WTC11 (cell line): Measurements from ENCODE around the gene GLRX2. TPM values are rescaled to one million over a fixed set of nuclear protein-coding genes. Genes with fewer than 3 reads are reported as not detected.
A peak's percentile ranks its signal among the peaks of the same experiment; 100 is the strongest.

Experiments
- ATAC-seq: fragments of 200-7000 bp; cut with Tn5 transposase; 2 replicates; pipeline ENCODE4 v1.10.0; 2021; ENCODE audit warnings: mild to moderate bottlenecking, moderate library complexity
- CTCF ChIA-PET: fragments of 300-600 bp; sonication (Branson Sonifier 250); formaldehyde crosslinking; loops from one replicate; lab custom pipeline; 2021; ENCODE audit warnings: antibody characterized with exemption; lab: Charles Lee
- POLR2A ChIA-PET: fragments of 350-600 bp; sonication (Branson Sonifier 250); formaldehyde crosslinking; loops from one replicate; lab custom pipeline; 2021; ENCODE audit warnings: antibody characterized with exemption; lab: Charles Lee
- DNase-seq: peaks from one replicate; pipeline ENCODE4 v3.0.0; 2021; ENCODE audit warnings: low spot score
- H3K27ac Mint-ChIP-seq: 2 replicates; pipeline ENCODE4 v1.8.0; 2021; ENCODE audit warnings: mixed read lengths
- H3K27me3 Mint-ChIP-seq: 2 replicates; pipeline ENCODE4 v1.8.0; 2021; ENCODE audit warnings: low read depth, mild to moderate bottlenecking, moderate library complexity, mixed read lengths
- H3K36me3 Mint-ChIP-seq: 2 replicates; pipeline ENCODE4 v1.8.0; 2021; ENCODE audit warnings: mixed read lengths
- H3K4me1 Mint-ChIP-seq: 2 replicates; pipeline ENCODE4 v1.8.0; 2022; ENCODE audit warnings: mixed read lengths
- H3K4me3 Mint-ChIP-seq: 2 replicates; pipeline ENCODE4 v1.8.0; 2021; ENCODE audit warnings: mild to moderate bottlenecking, moderate library complexity, mixed read lengths
- H3K9me3 Mint-ChIP-seq: 2 replicates; pipeline ENCODE4 v1.8.0; 2021; ENCODE audit warnings: mixed read lengths
- ELF4 ChIP-seq: sonication (generic); formaldehyde crosslinking; IDR thresholded peaks from 2 replicates; pipeline ENCODE4 v1.8.1; 2022; ENCODE audit warnings: low read depth, mild to moderate bottlenecking, moderate library complexity, missing genetic modification reagents
- ETV6 ChIP-seq: sonication (generic); formaldehyde crosslinking; IDR thresholded peaks from 2 replicates; pipeline ENCODE4 v1.8.1; 2022; ENCODE audit warnings: mild to moderate bottlenecking, missing genetic modification reagents
- GTF2I ChIP-seq: fragments of 250-450 bp; sonication (Bioruptor Pico); conservative IDR thresholded peaks from 2 replicates; pipeline ENCODE4 v1.4.0; 2021; ENCODE audit warnings: mild to moderate bottlenecking
- JUN ChIP-seq: sonication (generic); formaldehyde crosslinking; IDR thresholded peaks from 2 replicates; pipeline ENCODE4 v1.8.0; 2023; ENCODE audit warnings: mild to moderate bottlenecking, missing genetic modification reagents
- MYBL2 ChIP-seq: sonication (generic); formaldehyde crosslinking; IDR thresholded peaks from 2 replicates; pipeline ENCODE4 v1.8.1; 2023; ENCODE audit warnings: mild to moderate bottlenecking, moderate library complexity, missing genetic modification reagents
- NR3C1 ChIP-seq: sonication (generic); formaldehyde crosslinking; conservative IDR thresholded peaks from 2 replicates; pipeline ENCODE4 v1.8.1; 2023; ENCODE audit warnings: low read depth, mild to moderate bottlenecking, missing genetic modification reagents
- OVOL2 ChIP-seq: fragments of 250-450 bp; sonication (Bioruptor Pico); IDR thresholded peaks from 2 replicates; pipeline ENCODE4 v1.9.0; 2021; ENCODE audit warnings: mild to moderate bottlenecking, borderline replicate concordance
- SMAD3 ChIP-seq: sonication (generic); formaldehyde crosslinking; IDR thresholded peaks from 2 replicates; pipeline ENCODE4 v1.8.0; 2022; ENCODE audit warnings: missing genetic modification reagents, mild to moderate bottlenecking, borderline replicate concordance
- ZNF317 ChIP-seq: sonication (generic); formaldehyde crosslinking; IDR thresholded peaks from 2 replicates; pipeline ENCODE4 v1.8.1; 2023; ENCODE audit warnings: low read depth, mild to moderate bottlenecking, moderate library complexity, missing genetic modification reagents, borderline replicate concordance
- total RNA-seq: library from RNA; stranded (reverse); gene quantifications from 3 replicates; pipeline ENCODE4 v1.2.3, GENCODE V29; 2021
- TF ChIP-seq, protein P1 (sequence below): fragments of 250-450 bp; sonication (Bioruptor Pico); conservative IDR thresholded peaks from 2 replicates; pipeline ENCODE4 v1.9.0; 2021; ENCODE audit warnings: mild to moderate bottlenecking
- TF ChIP-seq, protein P2 (sequence below): sonication (generic); formaldehyde crosslinking; IDR thresholded peaks from 2 replicates; pipeline ENCODE4 v1.8.0; 2022; ENCODE audit warnings: mild to moderate bottlenecking, missing genetic modification reagents
- TF ChIP-seq, protein P3 (sequence below): sonication (generic); formaldehyde crosslinking; IDR thresholded peaks from 2 replicates; pipeline ENCODE4 v1.8.1; 2023; ENCODE audit warnings: mild to moderate bottlenecking, missing genetic modification reagents
- TF ChIP-seq, protein P4 (sequence below): sonication (generic); formaldehyde crosslinking; IDR thresholded peaks from 2 replicates; pipeline ENCODE4 v1.8.0; 2022; ENCODE audit warnings: mild to moderate bottlenecking, missing genetic modification reagents
- TF ChIP-seq, protein P5 (sequence below): sonication (generic); formaldehyde crosslinking; conservative IDR thresholded peaks from 2 replicates; pipeline ENCODE4 v1.8.1; 2022; ENCODE audit warnings: mild to moderate bottlenecking, missing genetic modification reagents
- TF ChIP-seq, protein P6 (sequence below): sonication (generic); formaldehyde crosslinking; IDR thresholded peaks from 2 replicates; pipeline ENCODE4 v1.8.0; 2023; ENCODE audit warnings: mild to moderate bottlenecking, missing genetic modification reagents
- TF ChIP-seq, protein P7 (sequence below): sonication (generic); formaldehyde crosslinking; IDR thresholded peaks from 2 replicates; pipeline ENCODE4 v1.8.0; 2022; ENCODE audit warnings: mild to moderate bottlenecking, missing genetic modification reagents

The GLRX2 gene
- total RNA-seq, 1 experiment from 2014 or later = 8.4 TPM

DNA sequence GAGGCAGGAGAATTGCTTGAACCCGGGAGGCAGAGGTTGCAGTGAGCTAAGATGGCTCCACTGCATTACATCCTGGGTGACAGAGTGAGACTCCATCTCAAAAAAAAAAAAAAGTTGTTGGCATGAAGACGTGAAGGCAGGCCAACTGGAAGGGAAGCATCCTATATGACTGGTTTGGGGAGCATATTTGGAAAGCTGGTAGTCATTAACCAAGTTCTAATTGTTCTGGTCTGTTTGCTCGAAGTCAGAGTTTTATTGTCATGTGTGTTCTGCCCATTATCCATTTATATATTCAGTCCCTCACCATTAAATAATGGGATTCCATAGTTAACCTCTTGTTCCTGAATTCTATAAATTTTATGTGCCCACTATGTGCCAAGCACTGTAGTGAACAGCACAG, 3.3 kb upstream of the GLRX2 start:
- no peak overlapping the region for H3K27ac Mint-ChIP-seq

DNA sequence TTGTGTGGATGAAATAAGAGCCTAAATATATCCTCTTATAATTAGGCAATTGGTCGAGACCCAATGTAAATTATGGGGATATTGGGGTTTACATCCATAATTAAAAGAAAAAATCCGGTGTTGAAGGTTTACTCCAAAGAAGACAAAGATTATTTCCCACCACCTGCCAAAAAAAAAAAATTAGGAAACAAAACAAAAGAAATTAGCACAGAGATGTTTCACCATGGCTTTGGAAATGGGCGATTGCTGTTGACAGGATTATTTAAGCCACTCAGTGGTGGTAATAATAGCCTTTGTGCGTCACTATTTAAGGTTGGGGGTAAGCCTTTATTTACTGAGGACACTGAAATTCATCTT, 585 bp upstream of the GLRX2 start:
- no peak for ATAC-seq
- POLR2A ChIA-PET = interaction anchor here (0.6 to 2.1 kb wide), 5 partner anchors 8 to 240 kb away, joined by 3 to 15 read pairs (median 9); partner anchors contain the start of genes CDC73, RO60 and UCHL5
- Mint-ChIP-seq H3K27ac (peak overlapping the region; percentile 89; the same call in 1 of the 2 replicates), H3K4me1 (peaks cover 15% of the 10 kb centered on the region), H3K9me3 (no peaks in the 10 kb centered on the region), H3K4me3 (peak overlapping the region; percentile 82), H3K36me3 (no peaks in the 10 kb centered on the region), H3K27me3 (peaks cover 17% of the 10 kb centered on the region)
- TF ChIP-seq, protein P1, sequence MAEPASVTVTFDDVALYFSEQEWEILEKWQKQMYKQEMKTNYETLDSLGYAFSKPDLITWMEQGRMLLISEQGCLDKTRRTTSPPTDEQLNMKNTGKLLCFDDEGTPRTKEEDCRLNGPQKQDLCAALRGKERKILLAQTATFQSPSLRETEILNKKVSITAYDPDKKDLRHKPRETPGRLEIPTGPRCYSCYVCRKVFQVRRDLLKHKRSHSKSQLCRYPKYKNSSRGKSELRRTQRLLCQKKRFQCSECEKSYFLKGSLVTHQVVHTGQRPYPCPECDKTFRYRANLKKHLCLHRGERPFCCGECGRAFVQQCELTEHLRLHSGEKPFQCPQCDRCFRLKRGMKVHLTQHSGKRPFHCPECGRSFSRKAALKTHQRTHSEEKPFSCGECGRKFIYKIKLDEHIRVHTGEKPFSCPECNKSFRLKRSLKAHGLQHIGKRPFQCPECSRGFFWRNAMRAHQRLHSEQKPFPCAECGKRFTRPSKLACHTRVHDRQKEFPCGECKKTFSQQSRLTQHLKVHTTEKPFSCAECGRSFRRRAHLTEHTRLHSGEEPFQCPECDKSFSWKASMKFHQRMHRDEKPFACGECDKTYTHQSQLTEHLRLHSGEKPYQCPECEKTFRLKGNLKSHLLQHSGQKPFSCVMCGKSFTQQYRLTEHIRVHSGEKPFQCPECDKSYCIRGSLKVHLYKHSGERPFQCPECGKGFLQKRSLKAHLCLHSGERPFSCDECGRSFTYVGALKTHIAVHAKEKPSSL (CRISPR knock-in tag) = no peak
- TF ChIP-seq ELF4 (CRISPR knock-in tag) (no peak), OVOL2 (CRISPR knock-in tag) (no peak), JUN (CRISPR knock-in tag) (no peak)
- TF ChIP-seq, protein P2, sequence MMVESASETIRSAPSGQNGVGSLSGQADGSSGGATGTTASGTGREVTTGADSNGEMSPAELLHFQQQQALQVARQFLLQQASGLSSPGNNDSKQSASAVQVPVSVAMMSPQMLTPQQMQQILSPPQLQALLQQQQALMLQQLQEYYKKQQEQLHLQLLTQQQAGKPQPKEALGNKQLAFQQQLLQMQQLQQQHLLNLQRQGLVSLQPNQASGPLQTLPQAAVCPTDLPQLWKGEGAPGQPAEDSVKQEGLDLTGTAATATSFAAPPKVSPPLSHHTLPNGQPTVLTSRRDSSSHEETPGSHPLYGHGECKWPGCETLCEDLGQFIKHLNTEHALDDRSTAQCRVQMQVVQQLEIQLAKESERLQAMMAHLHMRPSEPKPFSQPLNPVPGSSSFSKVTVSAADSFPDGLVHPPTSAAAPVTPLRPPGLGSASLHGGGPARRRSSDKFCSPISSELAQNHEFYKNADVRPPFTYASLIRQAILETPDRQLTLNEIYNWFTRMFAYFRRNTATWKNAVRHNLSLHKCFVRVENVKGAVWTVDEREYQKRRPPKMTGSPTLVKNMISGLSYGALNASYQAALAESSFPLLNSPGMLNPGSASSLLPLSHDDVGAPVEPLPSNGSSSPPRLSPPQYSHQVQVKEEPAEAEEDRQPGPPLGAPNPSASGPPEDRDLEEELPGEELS = no peak
- CTCF ChIA-PET = interaction anchor here (1.1 to 2.5 kb wide), 3 partner anchors 16 to 299 kb away, joined by 5 to 13 read pairs (median 5); partner anchors contain the start of gene CDC73
- DNase-seq = no peak

More for the DNA sequence above, 3.3 kb upstream of the GLRX2 start:
- H3K4me3 Mint-ChIP-seq = no peak overlapping the region
- TF ChIP-seq MYBL2 (no peak), SMAD3 (CRISPR knock-in tag) (no peak), OVOL2 (CRISPR knock-in tag) (no peak), ETV6 (CRISPR knock-in tag) (no peak), ZNF317 (CRISPR knock-in tag) (no peak)
- no peaks in the 10 kb centered on the region for H3K36me3 Mint-ChIP-seq
- CTCF ChIA-PET = no interaction called here
- DNase-seq = no peak
- H3K27me3 Mint-ChIP-seq = peaks cover 11% of the 10 kb centered on the region
- POLR2A ChIA-PET = no interaction called here
- H3K9me3 Mint-ChIP-seq = no peaks in the 10 kb centered on the region
- no peak for ATAC-seq
- H3K4me1 Mint-ChIP-seq = peaks cover 36% of the 10 kb centered on the region

DNA sequence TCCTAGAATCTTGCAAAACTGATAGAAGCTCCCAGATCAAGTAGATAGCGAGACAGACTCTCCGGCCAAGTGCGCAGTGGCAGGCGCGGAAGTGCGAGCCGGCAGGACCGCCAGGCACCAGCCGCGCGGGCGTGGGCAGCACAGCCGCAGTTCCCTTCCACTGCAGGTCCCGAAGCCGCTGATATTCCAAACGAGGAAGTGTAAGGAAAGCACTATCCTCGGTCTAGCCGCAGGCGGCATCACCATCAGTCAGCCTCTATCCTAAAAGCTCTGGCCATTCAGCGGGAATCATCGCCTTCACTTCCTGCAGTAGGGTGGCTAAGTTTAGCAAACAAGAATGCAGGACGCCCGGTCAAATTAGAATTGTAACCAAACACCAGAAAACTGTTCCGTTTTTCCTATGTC, 710 bp downstream of the GLRX2 start:
- H3K36me3 Mint-ChIP-seq = no peaks in the 10 kb centered on the region
- peaks cover 15% of the 10 kb centered on the region for H3K4me1 Mint-ChIP-seq
- H3K27me3 Mint-ChIP-seq = peaks cover 17% of the 10 kb centered on the region
- TF ChIP-seq, protein P3, sequence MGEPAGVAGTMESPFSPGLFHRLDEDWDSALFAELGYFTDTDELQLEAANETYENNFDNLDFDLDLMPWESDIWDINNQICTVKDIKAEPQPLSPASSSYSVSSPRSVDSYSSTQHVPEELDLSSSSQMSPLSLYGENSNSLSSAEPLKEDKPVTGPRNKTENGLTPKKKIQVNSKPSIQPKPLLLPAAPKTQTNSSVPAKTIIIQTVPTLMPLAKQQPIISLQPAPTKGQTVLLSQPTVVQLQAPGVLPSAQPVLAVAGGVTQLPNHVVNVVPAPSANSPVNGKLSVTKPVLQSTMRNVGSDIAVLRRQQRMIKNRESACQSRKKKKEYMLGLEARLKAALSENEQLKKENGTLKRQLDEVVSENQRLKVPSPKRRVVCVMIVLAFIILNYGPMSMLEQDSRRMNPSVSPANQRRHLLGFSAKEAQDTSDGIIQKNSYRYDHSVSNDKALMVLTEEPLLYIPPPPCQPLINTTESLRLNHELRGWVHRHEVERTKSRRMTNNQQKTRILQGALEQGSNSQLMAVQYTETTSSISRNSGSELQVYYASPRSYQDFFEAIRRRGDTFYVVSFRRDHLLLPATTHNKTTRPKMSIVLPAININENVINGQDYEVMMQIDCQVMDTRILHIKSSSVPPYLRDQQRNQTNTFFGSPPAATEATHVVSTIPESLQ = no peak
- TF ChIP-seq, protein P4, sequence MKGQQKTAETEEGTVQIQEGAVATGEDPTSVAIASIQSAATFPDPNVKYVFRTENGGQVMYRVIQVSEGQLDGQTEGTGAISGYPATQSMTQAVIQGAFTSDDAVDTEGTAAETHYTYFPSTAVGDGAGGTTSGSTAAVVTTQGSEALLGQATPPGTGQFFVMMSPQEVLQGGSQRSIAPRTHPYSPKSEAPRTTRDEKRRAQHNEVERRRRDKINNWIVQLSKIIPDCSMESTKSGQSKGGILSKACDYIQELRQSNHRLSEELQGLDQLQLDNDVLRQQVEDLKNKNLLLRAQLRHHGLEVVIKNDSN (CRISPR knock-in tag) = no peak
- TF ChIP-seq, protein P5, sequence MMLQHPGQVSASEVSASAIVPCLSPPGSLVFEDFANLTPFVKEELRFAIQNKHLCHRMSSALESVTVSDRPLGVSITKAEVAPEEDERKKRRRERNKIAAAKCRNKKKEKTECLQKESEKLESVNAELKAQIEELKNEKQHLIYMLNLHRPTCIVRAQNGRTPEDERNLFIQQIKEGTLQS (CRISPR knock-in tag) = no peak
- TF ChIP-seq GTF2I (CRISPR knock-in tag) (no peak), NR3C1 (CRISPR knock-in tag) (no peak)
- TF ChIP-seq, protein P6, sequence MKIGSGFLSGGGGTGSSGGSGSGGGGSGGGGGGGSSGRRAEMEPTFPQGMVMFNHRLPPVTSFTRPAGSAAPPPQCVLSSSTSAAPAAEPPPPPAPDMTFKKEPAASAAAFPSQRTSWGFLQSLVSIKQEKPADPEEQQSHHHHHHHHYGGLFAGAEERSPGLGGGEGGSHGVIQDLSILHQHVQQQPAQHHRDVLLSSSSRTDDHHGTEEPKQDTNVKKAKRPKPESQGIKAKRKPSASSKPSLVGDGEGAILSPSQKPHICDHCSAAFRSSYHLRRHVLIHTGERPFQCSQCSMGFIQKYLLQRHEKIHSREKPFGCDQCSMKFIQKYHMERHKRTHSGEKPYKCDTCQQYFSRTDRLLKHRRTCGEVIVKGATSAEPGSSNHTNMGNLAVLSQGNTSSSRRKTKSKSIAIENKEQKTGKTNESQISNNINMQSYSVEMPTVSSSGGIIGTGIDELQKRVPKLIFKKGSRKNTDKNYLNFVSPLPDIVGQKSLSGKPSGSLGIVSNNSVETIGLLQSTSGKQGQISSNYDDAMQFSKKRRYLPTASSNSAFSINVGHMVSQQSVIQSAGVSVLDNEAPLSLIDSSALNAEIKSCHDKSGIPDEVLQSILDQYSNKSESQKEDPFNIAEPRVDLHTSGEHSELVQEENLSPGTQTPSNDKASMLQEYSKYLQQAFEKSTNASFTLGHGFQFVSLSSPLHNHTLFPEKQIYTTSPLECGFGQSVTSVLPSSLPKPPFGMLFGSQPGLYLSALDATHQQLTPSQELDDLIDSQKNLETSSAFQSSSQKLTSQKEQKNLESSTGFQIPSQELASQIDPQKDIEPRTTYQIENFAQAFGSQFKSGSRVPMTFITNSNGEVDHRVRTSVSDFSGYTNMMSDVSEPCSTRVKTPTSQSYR (CRISPR knock-in tag) = no peak
- TF ChIP-seq, protein P7, sequence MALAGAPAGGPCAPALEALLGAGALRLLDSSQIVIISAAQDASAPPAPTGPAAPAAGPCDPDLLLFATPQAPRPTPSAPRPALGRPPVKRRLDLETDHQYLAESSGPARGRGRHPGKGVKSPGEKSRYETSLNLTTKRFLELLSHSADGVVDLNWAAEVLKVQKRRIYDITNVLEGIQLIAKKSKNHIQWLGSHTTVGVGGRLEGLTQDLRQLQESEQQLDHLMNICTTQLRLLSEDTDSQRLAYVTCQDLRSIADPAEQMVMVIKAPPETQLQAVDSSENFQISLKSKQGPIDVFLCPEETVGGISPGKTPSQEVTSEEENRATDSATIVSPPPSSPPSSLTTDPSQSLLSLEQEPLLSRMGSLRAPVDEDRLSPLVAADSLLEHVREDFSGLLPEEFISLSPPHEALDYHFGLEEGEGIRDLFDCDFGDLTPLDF (CRISPR knock-in tag) = no peak
- no peak overlapping the region; the same call in 1 of the 2 replicates for H3K27ac Mint-ChIP-seq
- peak; percentile 38 for DNase-seq
- ChIA-PET CTCF (interaction anchor here (1.1 to 2.5 kb wide), 5 partner anchors 16 to 297 kb away, joined by 3 to 13 read pairs (median 5); partner anchors contain the start of gene CDC73), POLR2A (interaction anchor here (1.4 to 2.1 kb wide), 5 partner anchors 9 to 46 kb away, joined by 3 to 15 read pairs (median 9); partner anchors contain the start of genes CDC73, RO60 and UCHL5)
- peak; percentile 53 for ATAC-seq
- no peaks in the 10 kb centered on the region for H3K9me3 Mint-ChIP-seq
- peak overlapping the region; percentile 82 for H3K4me3 Mint-ChIP-seq
